Peyer's patch (tissue), 4 donors: ENCODE results near the gene TMEM165.

ENCODE experiments used
- POLR2A ChIP-seq, 2 donors: fragments of 450-650 bp; IDR thresholded peaks; one replicate each; pipeline ENCODE4 v1.5.1; 2017; ENCODE audit warnings: antibody characterized with exemption in 2 of 2, mild to moderate bottlenecking in 2 of 2, moderate library complexity in 2 of 2
- TF ChIP-seq, protein P1 (sequence below), 6 experiments: fragments of 450-650 bp in 4 of 6; fragments of 200-600 bp in 2 of 6; sonication (generic) in 1 of 6; IDR thresholded peaks; one replicate each; pipeline ENCODE4 v1.5.1; 2017 to 2019; ENCODE audit warnings: antibody characterized with exemption in 6 of 6, mild to moderate bottlenecking in 3 of 6, moderate library complexity in 1 of 6

DNA sequence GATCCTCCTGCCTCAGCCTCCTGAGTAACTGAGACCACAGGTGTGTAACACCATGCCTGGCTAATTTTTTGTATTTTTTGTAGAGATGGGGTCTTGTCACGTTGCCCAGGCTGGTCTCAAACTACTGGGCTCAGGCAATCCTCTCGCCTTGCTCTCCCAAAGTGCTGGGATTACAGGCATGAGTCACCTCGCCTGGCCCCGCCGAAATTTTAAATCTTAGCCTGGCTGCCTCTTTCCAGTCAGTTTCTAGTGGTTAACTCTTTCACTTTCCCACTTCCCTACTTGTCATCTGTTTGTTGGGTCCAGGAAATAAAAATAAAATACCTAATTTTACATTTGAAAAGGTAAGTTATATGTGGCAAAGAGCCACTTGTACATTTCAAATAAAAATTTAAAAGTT is 62.4 kb downstream of the TMEM165 start:
- TF ChIP-seq, protein P1, sequence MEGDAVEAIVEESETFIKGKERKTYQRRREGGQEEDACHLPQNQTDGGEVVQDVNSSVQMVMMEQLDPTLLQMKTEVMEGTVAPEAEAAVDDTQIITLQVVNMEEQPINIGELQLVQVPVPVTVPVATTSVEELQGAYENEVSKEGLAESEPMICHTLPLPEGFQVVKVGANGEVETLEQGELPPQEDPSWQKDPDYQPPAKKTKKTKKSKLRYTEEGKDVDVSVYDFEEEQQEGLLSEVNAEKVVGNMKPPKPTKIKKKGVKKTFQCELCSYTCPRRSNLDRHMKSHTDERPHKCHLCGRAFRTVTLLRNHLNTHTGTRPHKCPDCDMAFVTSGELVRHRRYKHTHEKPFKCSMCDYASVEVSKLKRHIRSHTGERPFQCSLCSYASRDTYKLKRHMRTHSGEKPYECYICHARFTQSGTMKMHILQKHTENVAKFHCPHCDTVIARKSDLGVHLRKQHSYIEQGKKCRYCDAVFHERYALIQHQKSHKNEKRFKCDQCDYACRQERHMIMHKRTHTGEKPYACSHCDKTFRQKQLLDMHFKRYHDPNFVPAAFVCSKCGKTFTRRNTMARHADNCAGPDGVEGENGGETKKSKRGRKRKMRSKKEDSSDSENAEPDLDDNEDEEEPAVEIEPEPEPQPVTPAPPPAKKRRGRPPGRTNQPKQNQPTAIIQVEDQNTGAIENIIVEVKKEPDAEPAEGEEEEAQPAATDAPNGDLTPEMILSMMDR (IDR thresholded peaks at IDR 0.05) = no peak
- no peak for TF ChIP-seq POLR2A (IDR thresholded peaks at IDR 0.05)
